HEK293 (cell line): ENCODE results near the gene UGT1A8.

Source experiments
- BCL11A ChIP-seq: fragments of 450-650 bp; formaldehyde crosslinking; IDR thresholded peaks from 2 replicates; pipeline ENCODE4 v1.5.1; 2016; ENCODE audit warnings: low read depth, missing biosample characterization, missing genetic modification characterization
- KLF10 ChIP-seq: fragments of 450-650 bp; IDR thresholded peaks from 2 replicates; pipeline ENCODE4 v1.5.1; 2018; ENCODE audit warnings: missing biosample characterization, mild to moderate bottlenecking, missing genetic modification characterization
- RBAK ChIP-seq: fragments of 450-650 bp; formaldehyde crosslinking; IDR thresholded peaks from 2 replicates; pipeline ENCODE4 v1.5.1; 2016; ENCODE audit warnings: missing biosample characterization, missing genetic modification characterization
- SCRT1 ChIP-seq: fragments of 450-650 bp; formaldehyde crosslinking; IDR thresholded peaks from 2 replicates; pipeline ENCODE4 v1.5.1; 2016; ENCODE audit warnings: missing biosample characterization, missing genetic modification characterization, borderline replicate concordance
- ZBTB8A ChIP-seq: fragments of 450-650 bp; formaldehyde crosslinking; IDR thresholded peaks from 2 replicates; pipeline ENCODE4 v1.5.1; 2016; ENCODE audit warnings: missing biosample characterization, missing genetic modification characterization
- ZNF138 ChIP-seq: fragments of 450-650 bp; formaldehyde crosslinking; IDR thresholded peaks from 2 replicates; pipeline ENCODE4 v1.5.1; 2016; ENCODE audit warnings: missing biosample characterization, missing genetic modification characterization, borderline replicate concordance
- ZNF184 ChIP-seq: fragments of 450-650 bp; IDR thresholded peaks from 2 replicates; pipeline ENCODE4 v1.5.1; 2018; ENCODE audit warnings: missing biosample characterization, mild to moderate bottlenecking, missing genetic modification characterization
- ZNF202 ChIP-seq: fragments of 450-650 bp; formaldehyde crosslinking; IDR thresholded peaks from 2 replicates; pipeline ENCODE4 v1.5.1; 2016; ENCODE audit warnings: missing biosample characterization, missing genetic modification characterization, borderline replicate concordance
- ZNF624 ChIP-seq: fragments of 450-650 bp; formaldehyde crosslinking; IDR thresholded peaks from 2 replicates; pipeline ENCODE4 v1.5.1; 2017; ENCODE audit warnings: missing biosample characterization, missing genetic modification characterization
- ZNF670 ChIP-seq: fragments of 450-650 bp; formaldehyde crosslinking; IDR thresholded peaks from 2 replicates; pipeline ENCODE4 v1.5.1; 2016; ENCODE audit warnings: missing biosample characterization, missing genetic modification characterization, low read depth
- ZSCAN23 ChIP-seq: fragments of 450-650 bp; formaldehyde crosslinking; IDR thresholded peaks from 2 replicates; pipeline ENCODE4 v1.5.1; 2016; ENCODE audit warnings: missing biosample characterization, missing genetic modification characterization
- TF ChIP-seq, protein P1 (sequence below): fragments of 450-650 bp; formaldehyde crosslinking; IDR thresholded peaks from 2 replicates; pipeline ENCODE4 v1.5.1; 2016; ENCODE audit warnings: missing biosample characterization, missing genetic modification characterization
- TF ChIP-seq, protein P2 (sequence below): fragments of 450-650 bp; formaldehyde crosslinking; IDR thresholded peaks from 2 replicates; pipeline ENCODE4 v1.5.1; 2016; ENCODE audit warnings: missing biosample characterization, missing genetic modification characterization
- TF ChIP-seq, protein P3 (sequence below): fragments of 450-650 bp; formaldehyde crosslinking; IDR thresholded peaks from 2 replicates; pipeline ENCODE4 v1.5.1; 2016; ENCODE audit warnings: missing biosample characterization, missing genetic modification characterization

DNA sequence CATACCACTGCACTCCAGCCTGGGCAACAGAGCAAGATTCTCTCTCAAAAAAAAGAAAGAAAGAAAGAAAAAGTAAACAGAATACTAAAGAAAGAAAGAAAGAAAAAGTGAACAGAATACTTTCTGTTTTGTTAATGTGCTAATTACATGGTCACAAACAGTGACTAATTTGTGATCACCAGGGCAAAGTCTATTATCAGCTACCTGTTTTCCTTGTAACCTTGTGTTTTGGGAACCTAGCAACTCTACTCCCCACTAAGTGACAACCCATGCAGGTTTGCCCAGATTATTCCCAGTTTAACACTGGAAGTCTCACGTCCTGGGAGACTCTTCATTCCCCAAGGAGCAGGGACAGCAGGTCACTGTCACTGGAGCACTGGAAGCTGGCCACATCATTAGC, 37.6 kb downstream of the UGT1A8 start:
- TF ChIP-seq BCL11A (tag by site-specific recombination) (no peak), ZNF138 (tag by site-specific recombination) (no peak), ZNF624 (no peak), ZNF202 (no peak), SCRT1 (tag by site-specific recombination) (no peak), ZNF670 (tag by site-specific recombination) (no peak), ZNF184 (no peak), ZSCAN23 (tag by site-specific recombination) (no peak), KLF10 (tag by site-specific recombination) (no peak), RBAK (tag by site-specific recombination) (no peak), ZBTB8A (tag by site-specific recombination) (no peak)
- TF ChIP-seq, protein P1, sequence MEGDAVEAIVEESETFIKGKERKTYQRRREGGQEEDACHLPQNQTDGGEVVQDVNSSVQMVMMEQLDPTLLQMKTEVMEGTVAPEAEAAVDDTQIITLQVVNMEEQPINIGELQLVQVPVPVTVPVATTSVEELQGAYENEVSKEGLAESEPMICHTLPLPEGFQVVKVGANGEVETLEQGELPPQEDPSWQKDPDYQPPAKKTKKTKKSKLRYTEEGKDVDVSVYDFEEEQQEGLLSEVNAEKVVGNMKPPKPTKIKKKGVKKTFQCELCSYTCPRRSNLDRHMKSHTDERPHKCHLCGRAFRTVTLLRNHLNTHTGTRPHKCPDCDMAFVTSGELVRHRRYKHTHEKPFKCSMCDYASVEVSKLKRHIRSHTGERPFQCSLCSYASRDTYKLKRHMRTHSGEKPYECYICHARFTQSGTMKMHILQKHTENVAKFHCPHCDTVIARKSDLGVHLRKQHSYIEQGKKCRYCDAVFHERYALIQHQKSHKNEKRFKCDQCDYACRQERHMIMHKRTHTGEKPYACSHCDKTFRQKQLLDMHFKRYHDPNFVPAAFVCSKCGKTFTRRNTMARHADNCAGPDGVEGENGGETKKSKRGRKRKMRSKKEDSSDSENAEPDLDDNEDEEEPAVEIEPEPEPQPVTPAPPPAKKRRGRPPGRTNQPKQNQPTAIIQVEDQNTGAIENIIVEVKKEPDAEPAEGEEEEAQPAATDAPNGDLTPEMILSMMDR (tag by site-specific recombination), result no peak
- TF ChIP-seq, protein P2, sequence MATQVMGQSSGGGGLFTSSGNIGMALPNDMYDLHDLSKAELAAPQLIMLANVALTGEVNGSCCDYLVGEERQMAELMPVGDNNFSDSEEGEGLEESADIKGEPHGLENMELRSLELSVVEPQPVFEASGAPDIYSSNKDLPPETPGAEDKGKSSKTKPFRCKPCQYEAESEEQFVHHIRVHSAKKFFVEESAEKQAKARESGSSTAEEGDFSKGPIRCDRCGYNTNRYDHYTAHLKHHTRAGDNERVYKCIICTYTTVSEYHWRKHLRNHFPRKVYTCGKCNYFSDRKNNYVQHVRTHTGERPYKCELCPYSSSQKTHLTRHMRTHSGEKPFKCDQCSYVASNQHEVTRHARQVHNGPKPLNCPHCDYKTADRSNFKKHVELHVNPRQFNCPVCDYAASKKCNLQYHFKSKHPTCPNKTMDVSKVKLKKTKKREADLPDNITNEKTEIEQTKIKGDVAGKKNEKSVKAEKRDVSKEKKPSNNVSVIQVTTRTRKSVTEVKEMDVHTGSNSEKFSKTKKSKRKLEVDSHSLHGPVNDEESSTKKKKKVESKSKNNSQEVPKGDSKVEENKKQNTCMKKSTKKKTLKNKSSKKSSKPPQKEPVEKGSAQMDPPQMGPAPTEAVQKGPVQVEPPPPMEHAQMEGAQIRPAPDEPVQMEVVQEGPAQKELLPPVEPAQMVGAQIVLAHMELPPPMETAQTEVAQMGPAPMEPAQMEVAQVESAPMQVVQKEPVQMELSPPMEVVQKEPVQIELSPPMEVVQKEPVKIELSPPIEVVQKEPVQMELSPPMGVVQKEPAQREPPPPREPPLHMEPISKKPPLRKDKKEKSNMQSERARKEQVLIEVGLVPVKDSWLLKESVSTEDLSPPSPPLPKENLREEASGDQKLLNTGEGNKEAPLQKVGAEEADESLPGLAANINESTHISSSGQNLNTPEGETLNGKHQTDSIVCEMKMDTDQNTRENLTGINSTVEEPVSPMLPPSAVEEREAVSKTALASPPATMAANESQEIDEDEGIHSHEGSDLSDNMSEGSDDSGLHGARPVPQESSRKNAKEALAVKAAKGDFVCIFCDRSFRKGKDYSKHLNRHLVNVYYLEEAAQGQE, result no peak
- TF ChIP-seq, protein P3, sequence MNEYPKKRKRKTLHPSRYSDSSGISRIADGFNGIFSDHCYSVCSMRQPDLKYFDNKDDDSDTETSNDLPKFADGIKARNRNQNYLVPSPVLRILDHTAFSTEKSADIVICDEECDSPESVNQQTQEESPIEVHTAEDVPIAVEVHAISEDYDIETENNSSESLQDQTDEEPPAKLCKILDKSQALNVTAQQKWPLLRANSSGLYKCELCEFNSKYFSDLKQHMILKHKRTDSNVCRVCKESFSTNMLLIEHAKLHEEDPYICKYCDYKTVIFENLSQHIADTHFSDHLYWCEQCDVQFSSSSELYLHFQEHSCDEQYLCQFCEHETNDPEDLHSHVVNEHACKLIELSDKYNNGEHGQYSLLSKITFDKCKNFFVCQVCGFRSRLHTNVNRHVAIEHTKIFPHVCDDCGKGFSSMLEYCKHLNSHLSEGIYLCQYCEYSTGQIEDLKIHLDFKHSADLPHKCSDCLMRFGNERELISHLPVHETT (tag by site-specific recombination), result no peak
